ENCODE results near the gene NFATC1.

The NFATC1 gene

GRCh38 chr18:79396431-79397246 lies 909 bp downstream of the NFATC1 start:
- H3K4me3 ChIP-seq (ENCODE audit: low read length), result no peak overlapping the region
- H3K4me1 ChIP-seq (ENCODE audit: control insufficient read depth, insufficient read depth, low read length), result peaks cover 18% of the 10 kb centered on the region
- H3K36me3 ChIP-seq (ENCODE audit: control insufficient read depth, insufficient read depth, low read length), result no peaks in the 10 kb centered on the region
- peaks cover 52% of the 10 kb centered on the region for H3K27me3 ChIP-seq (ENCODE audit: control insufficient read depth, insufficient read depth, low read length)
- H3K9me3 ChIP-seq (ENCODE audit: control insufficient read depth, low read length), result no peaks in the 10 kb centered on the region
- no peak overlapping the region for H3K9ac ChIP-seq (ENCODE audit: low read length)

GRCh38 chr18:79397247-79397829 lies 1.6 kb downstream of the NFATC1 start:
- Histone ChIP-seq H3K36me3 (ENCODE audit: control insufficient read depth, insufficient read depth, low read length) (no peaks in the 10 kb centered on the region), H3K27me3 (ENCODE audit: control insufficient read depth, insufficient read depth, low read length) (peaks cover 46% of the 10 kb centered on the region), H3K4me1 (ENCODE audit: control insufficient read depth, insufficient read depth, low read length) (peaks cover 18% of the 10 kb centered on the region), H3K9ac (ENCODE audit: low read length) (no peak overlapping the region), H3K9me3 (ENCODE audit: control insufficient read depth, low read length) (no peaks in the 10 kb centered on the region), H3K4me3 (ENCODE audit: low read length) (no peak overlapping the region)

- Histone ChIP-seq H3K9ac (ENCODE audit: low read length) (no peak overlapping the region), H3K9me3 (ENCODE audit: control insufficient read depth, low read length) (no peaks in the 10 kb centered on the region), H3K36me3 (ENCODE audit: control insufficient read depth, insufficient read depth, low read length) (no peaks in the 10 kb centered on the region), H3K4me1 (ENCODE audit: control insufficient read depth, insufficient read depth, low read length) (peaks cover 16% of the 10 kb centered on the region), H3K27me3 (ENCODE audit: control insufficient read depth, insufficient read depth, low read length) (peaks cover 38% of the 10 kb centered on the region), H3K4me3 (ENCODE audit: low read length) (no peak overlapping the region)
These were observed 2.4 kb downstream of the NFATC1 start for GRCh38 chr18:79397830-79398761.

GRCh38 chr18:79399275-79400081 lies 3.7 kb downstream of the NFATC1 start:
- no peak overlapping the region for H3K4me3 ChIP-seq (ENCODE audit: low read length)
- peaks cover 33% of the 10 kb centered on the region for H3K27me3 ChIP-seq (ENCODE audit: control insufficient read depth, insufficient read depth, low read length)
- peak overlapping the region; percentile 43 for H3K9ac ChIP-seq (ENCODE audit: low read length)
- no peaks in the 10 kb centered on the region for H3K9me3 ChIP-seq (ENCODE audit: control insufficient read depth, low read length)
- H3K36me3 ChIP-seq (ENCODE audit: control insufficient read depth, insufficient read depth, low read length), result no peaks in the 10 kb centered on the region
- H3K4me1 ChIP-seq (ENCODE audit: control insufficient read depth, insufficient read depth, low read length), result peaks cover 18% of the 10 kb centered on the region

GRCh38 chr18:79400091-79400590 lies 4.4 kb downstream of the NFATC1 start:
- no peak overlapping the region for H3K4me3 ChIP-seq (ENCODE audit: low read length)
- H3K9ac ChIP-seq (ENCODE audit: low read length), result peak overlapping the region; percentile 55
- H3K9me3 ChIP-seq (ENCODE audit: control insufficient read depth, low read length), result no peaks in the 10 kb centered on the region
- H3K27me3 ChIP-seq (ENCODE audit: control insufficient read depth, insufficient read depth, low read length), result peaks cover 26% of the 10 kb centered on the region
- H3K36me3 ChIP-seq (ENCODE audit: control insufficient read depth, insufficient read depth, low read length), result no peaks in the 10 kb centered on the region
- H3K4me1 ChIP-seq (ENCODE audit: control insufficient read depth, insufficient read depth, low read length), result peaks cover 12% of the 10 kb centered on the region

GRCh38 chr18:79400591-79401381 lies 5.1 kb downstream of the NFATC1 start:
- Histone ChIP-seq H3K4me3 (ENCODE audit: low read length) (no peak overlapping the region), H3K27me3 (ENCODE audit: control insufficient read depth, insufficient read depth, low read length) (peaks cover 26% of the 10 kb centered on the region), H3K4me1 (ENCODE audit: control insufficient read depth, insufficient read depth, low read length) (peaks cover 12% of the 10 kb centered on the region), H3K9me3 (ENCODE audit: control insufficient read depth, low read length) (no peaks in the 10 kb centered on the region), H3K36me3 (ENCODE audit: control insufficient read depth, insufficient read depth, low read length) (no peaks in the 10 kb centered on the region), H3K9ac (ENCODE audit: low read length) (peak overlapping the region; percentile 55)

GRCh38 chr18:79401494-79402208 lies 5.9 kb downstream of the NFATC1 start:
- H3K9me3 ChIP-seq (ENCODE audit: control insufficient read depth, low read length), result no peaks in the 10 kb centered on the region
- H3K4me1 ChIP-seq (ENCODE audit: control insufficient read depth, insufficient read depth, low read length), result peaks cover 10% of the 10 kb centered on the region
- H3K27me3 ChIP-seq (ENCODE audit: control insufficient read depth, insufficient read depth, low read length), result peaks cover 24% of the 10 kb centered on the region
- H3K9ac ChIP-seq (ENCODE audit: low read length), result no peak overlapping the region
- no peak overlapping the region for H3K4me3 ChIP-seq (ENCODE audit: low read length)
- no peaks in the 10 kb centered on the region for H3K36me3 ChIP-seq (ENCODE audit: control insufficient read depth, insufficient read depth, low read length)

GRCh38 chr18:79402209-79402576 lies 6.5 kb downstream of the NFATC1 start:
- H3K4me1 ChIP-seq (ENCODE audit: control insufficient read depth, insufficient read depth, low read length), result peaks cover 7% of the 10 kb centered on the region

GRCh38 chr18:79402977-79403722 lies 7.4 kb downstream of the NFATC1 start:
- H3K4me3 ChIP-seq (ENCODE audit: low read length), result no peak overlapping the region

More at GRCh38 chr18:79402209-79402576, 6.5 kb downstream of the NFATC1 start:
- Histone ChIP-seq H3K4me3 (ENCODE audit: low read length) (no peak overlapping the region), H3K27me3 (ENCODE audit: control insufficient read depth, insufficient read depth, low read length) (peaks cover 19% of the 10 kb centered on the region), H3K9me3 (ENCODE audit: control insufficient read depth, low read length) (no peaks in the 10 kb centered on the region), H3K9ac (ENCODE audit: low read length) (no peak overlapping the region), H3K36me3 (ENCODE audit: control insufficient read depth, insufficient read depth, low read length) (no peaks in the 10 kb centered on the region)

More at GRCh38 chr18:79402977-79403722, 7.4 kb downstream of the NFATC1 start:
- peaks cover 10% of the 10 kb centered on the region for H3K27me3 ChIP-seq (ENCODE audit: control insufficient read depth, insufficient read depth, low read length)
- no peaks in the 10 kb centered on the region for H3K9me3 ChIP-seq (ENCODE audit: control insufficient read depth, low read length)
- H3K9ac ChIP-seq (ENCODE audit: low read length), result peak overlapping the region; percentile 39
- no peaks in the 10 kb centered on the region for H3K36me3 ChIP-seq (ENCODE audit: control insufficient read depth, insufficient read depth, low read length)
- peaks cover 7% of the 10 kb centered on the region for H3K4me1 ChIP-seq (ENCODE audit: control insufficient read depth, insufficient read depth, low read length)
